Measurements from ENCODE around the gene ERN1.

The ERN1 gene

DNA sequence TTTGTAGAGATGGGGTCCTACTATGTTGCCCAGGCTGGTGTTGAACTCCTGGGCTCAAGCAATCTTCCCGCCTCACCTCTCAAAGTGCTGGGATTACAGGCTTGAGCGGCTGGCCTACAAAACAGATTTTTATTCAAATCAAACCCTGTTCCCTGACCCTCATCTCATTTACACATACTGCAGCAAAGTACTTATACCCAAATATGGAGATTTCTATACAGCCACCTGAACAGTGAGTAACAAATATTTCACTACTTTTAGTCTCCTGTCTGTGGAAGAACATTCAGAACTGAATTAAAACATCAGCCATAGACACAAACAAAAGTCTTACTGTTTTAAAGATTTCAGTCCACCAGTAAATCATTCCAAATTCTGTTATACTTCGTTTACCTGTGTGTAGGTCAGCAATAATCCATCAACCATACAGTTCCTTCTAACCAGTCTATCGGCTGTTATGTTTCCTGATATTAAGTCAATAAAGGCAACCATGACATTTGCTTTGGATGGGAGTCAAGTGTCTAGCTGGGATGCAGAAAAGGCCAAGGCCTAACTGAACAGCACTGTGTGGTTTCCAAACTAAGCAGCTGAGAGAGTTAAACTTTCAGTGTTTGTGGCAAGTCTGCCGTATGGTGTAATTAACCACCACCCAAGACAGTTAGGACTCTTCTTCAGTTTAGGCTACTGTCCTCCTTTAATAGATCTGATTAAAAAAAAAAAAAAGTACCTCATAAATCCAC, 22.3 kb downstream of the ERN1 start:
- no peak for DNase-seq

DNA sequence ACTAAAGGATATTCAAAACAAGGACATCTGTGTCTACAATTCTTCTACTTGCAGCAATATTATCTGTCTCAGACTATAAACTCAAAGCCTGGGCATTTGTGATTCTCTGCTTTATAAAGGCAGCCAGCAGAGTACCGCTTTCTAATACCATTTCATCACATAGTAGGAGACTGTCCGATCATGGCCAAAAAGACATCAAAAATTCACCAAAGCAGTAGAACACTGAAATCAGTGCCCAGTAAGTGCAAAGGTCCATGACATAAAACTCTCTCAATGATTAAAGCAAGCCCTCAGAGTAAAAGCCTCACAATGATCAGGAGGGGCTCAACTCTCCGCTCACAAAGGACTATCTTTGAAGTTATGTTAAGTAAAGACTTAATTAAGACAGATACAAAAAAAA, 23.0 kb downstream of the ERN1 start:
- no peak for DNase-seq

DNA sequence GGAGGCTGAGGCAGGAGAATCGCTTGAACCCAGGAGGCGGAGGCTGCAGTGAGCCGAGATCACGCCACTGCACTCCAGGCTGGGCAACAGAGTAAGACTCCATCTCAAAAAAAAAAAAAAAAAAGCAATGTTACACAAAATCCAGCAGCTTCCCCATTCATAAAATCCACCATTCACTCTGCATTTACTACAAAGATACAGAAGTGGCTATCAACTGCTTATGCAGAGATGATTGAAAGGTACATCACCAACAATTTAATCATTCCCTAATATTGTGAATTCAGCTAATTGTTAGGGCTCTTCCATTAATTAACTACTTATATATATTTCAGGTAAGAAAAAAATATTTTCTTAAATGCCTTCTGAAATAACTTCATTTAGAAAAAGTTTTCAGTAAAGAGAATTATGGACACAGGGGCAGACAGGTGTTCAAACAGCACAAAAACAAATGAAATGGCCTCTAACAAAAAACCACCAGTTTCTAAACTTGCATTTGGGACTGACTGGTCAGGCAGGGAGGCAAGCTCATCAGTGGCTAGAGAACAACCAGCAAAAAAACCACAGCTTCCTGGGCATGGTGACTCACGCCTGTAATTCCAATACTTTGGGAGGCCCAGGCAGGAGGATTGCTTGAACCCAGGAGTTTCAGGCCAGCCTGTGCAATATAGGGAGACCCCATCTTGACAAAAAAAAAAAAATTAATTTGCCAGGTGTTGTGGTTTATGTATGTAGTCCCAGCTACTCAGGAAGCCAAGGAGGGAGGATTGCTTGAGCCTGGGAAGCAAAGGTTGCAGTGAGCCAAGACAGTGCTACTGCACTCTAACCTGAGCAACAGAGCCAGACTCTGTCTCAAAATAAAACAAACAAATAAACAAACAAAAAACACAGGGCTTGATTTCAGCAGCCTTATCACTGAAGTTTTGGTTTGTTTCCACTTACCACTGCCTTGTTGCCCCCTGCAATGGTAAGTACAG, 26.3 kb downstream of the ERN1 start:
- DNase-seq, result no peak

DNA sequence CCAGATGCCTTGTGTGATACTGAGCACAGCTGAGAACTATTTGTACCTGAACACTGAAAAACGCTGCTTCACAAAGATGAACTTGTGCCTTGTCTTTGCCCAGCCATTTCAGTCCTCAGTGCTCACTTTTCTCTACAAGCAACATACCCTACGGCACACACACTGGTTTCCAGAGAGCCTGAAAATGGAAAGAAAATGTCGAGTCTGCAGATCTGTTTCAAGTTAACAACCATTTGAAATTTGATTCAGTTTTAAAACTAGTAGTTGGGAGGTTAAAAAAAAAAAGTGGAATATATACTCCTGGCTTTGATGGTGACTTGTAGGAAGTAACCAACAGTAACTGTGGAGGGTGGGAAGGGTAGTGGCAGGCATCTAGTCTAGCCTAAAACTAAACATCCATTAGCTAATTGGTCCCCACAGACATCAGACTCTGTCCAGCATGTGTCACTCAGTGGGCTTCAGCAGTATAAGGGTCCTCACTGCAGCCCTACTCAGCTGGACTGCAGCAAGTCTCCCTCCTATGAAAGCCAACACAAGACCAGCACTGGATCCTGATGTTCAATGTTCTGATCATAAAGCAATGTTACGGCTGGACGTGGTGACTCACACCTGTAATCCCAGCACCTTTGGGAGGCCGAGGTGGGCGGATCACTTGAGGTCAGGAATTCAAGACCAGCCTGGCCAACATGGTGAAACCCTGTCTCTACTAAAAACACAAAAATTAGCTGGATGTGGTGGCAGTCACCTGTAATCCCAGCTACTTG, 27.1 kb downstream of the ERN1 start:
- no peak for DNase-seq

DNA sequence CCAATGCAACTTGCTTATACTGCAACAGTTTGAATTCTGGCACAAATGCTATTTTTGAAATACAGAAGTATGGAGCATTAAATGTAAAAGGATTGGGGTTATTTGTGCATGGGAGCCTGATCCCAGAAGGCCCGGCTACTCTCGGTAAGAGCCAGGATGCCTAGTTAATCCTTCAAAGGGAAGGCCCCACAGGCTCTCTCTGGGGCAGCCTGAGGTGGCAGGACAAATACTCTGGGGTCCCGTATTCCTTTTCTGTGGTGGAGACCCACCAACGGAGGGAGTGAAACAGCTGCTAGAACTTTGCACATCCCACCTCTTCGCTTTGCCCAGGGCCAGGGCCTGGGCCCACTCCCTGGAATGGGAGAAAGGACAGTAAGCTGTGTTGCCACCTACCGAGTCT, 30.4 kb downstream of the ERN1 start:
- DNase-seq, result no peak

DNA sequence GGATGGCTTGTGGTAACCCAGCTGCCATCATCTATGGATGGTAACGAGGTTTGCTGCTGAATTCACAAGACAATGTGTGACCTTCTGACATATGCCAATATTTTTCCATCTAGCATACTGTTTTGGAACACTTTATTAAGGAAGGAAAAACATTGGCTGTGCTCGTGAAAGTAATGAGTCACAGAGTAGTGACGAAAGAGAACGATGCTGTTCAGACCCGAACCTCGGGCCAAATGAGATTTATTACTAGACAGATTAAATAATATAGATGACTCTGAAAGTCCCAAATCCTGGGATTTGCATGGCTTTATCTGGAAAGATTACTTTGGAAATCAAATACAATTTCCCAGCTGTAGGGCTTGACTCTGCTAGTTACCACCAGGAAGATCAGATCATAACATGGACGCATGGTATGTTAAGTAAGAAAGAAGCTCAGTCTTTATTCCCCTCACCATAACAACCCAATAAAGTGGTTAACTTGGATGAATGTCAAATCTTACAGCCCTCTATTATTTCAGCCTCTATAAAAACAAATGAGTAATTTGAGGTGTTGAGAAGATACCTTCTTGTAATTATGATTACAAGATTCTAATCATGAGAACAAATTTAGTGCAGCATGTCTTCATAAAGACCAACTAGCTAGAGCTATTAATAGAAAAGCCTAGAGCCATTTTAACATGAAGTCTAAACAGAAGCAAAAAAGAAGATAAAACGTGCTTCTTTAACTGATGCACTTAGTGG, 32.6 kb downstream of the ERN1 start:
- no peak for DNase-seq

DNA sequence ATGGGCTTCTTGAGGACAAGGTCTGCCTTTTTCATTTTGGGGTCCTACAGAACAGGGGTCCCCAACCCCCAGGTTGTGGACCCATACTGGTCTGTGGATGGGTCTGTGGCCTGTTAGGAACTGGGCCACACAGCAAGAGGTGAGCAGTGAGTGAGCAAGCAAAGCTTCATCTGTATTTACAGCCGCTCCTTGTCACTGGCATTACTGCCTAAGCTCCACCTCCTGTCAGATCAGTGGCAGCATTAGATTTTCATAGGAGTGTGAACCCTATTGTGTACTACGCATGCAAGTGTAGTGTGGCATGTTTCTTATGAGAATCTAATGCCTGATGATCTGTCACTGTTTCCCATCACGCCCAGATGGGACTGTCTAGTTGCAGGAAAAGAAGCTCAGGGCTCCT, 33.9 kb downstream of the ERN1 start:
- DNase-seq, result no peak

DNA sequence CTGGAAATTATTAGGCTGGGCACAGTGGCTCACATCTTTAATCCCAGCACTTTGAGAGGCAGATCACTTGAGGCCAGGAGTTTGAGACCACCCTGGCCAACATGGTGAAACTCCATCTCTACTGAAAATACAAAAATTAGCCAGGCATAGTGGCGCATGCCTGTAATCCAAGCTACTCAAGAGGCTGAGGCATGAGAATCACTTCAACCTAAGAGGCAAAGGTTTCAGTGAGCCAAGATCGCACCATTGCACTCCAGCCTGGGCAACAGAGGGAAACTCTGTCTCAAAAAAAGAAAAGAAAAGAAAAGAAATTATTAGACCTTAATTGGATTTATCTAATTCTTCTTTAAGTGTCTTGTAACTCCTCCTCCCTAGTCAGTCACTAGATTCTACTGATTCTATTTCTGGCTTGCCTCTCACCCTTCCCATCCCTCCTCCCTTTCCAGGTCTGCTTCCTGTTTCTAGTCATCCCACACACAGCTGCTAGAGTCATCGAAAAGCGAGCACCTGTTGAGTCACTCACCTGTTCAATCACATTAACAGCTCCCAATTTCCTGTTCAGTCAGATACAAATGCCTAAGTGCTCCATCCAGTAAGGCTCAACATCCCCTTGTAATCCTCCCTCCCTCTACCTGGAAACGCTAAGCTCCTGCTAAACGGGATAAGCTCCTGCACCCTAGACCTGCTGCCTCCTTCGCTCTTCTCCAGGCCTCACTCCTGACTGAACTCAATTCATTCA, 34.6 kb downstream of the ERN1 start:
- peak; percentile 19 for DNase-seq

DNA sequence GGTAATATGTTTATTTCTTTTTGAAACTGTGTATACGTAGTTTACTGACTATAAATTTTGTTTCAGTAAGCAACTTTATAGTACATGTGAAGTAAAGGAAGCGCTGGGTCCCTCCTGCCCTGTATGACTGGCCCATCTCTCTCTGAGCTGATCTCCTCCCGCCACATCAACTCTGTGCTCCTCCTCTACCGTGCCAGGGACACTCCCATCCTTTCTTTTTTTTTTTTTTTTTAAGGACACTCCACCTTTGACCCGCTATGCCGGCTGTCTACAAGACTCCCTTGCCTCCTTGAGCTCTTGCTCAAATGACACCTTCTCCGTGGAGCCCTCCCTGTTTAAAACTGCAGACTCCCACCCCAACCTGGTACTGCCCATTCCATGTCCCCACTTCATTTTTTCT, 35.5 kb downstream of the ERN1 start:
- no peak for DNase-seq

DNA sequence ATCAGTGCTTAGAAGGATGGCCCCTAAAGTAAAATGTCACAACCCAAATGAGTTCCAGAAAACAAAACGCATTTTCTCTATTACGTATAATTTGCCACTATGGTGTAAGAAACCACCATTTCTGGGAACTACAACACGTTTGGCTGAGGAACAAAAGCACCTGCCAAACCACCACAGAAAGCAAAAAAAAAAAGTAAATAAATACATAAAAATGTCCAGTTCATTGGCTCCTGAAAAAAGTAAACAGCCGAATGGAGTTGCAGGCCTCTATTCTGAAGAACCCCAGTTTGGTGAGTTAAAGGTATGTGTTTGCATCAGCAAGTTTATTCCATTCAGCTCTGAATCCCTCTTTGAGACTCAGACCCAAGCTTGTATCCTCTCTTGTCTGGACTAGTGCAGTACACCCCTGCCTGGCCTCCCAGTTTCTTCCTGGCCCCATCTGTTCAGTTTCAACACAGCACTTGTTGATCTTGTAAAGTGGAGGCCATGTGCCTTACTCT, 36.9 kb downstream of the ERN1 start:
- no peak for DNase-seq

DNA sequence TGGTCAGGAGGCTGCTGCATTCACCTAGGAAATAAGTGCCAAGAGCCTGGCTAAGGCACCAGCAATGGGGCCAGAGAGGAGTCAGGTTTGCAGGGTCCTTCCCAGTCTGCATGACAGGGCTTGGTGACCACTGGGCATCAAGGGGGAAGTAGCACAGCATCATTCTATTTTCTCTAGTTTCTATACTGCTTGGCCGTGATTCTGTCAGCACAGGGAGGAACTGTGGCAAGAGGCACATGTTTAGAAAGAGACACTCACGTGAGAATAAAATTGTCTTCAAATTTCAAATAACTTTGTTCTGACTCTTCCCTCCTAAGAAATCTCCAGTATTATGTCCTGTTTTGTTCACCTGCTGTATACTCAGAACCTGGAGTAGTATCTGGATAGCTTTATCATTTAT, 37.8 kb downstream of the ERN1 start:
- no peak for DNase-seq

DNA sequence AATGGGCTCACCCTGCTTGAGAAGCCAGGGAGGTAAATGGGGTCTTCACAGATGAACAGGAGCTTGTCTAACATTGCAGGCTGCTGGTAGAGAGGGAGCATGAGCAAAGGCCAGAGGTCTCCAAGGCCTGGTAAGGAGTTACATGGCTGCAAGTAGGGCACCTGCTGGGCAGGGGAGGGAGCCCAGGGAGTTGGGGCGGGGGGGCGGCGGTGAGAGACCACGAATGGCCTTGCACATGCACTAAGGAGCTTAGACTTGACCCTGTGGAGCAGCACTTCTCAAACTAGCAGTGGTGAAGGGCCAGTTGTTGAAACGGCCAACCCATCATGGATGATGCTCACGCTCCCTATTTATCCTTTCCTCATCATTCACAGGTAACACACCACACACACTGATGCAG, 38.4 kb downstream of the ERN1 start:
- DNase-seq, result no peak

DNA sequence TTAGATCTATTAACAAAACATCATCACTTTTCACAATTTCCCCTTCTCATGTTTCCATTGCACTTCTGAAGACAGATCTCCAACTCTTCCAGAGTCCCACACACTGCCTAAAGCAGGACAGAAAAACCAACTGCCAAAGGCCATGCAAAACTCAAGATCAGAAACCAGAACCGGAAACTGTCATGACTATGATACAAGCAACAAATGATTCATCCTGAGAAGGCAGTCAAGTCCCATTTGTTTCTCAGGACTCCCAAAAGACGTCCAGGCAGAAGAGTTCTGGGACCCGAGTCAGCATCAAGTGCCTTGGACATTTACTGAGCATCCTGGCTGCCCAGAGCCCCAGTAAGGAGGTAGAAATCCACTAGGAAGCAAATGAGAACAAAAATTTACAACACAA, 38.8 kb downstream of the ERN1 start:
- DNase-seq, result no peak

DNA sequence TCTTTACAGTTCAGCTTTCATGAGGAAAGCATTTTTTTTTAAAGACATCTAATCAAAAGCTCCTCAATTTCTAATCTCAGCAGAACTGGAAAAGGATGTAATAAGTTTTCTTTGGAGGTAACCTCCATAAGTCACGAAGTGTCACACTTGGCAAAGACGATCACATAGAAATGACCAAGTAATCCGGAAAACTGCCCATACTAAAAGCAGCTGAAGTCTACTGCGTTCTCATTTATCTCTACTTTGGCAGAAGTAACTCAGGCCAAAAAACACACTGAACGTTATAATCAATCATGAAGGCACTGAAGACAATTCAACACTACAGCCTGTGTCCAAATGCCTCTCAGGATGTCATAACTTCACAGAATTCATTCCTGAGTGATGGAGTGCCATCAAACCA, 39.8 kb downstream of the ERN1 start:
- no peak for DNase-seq

DNA sequence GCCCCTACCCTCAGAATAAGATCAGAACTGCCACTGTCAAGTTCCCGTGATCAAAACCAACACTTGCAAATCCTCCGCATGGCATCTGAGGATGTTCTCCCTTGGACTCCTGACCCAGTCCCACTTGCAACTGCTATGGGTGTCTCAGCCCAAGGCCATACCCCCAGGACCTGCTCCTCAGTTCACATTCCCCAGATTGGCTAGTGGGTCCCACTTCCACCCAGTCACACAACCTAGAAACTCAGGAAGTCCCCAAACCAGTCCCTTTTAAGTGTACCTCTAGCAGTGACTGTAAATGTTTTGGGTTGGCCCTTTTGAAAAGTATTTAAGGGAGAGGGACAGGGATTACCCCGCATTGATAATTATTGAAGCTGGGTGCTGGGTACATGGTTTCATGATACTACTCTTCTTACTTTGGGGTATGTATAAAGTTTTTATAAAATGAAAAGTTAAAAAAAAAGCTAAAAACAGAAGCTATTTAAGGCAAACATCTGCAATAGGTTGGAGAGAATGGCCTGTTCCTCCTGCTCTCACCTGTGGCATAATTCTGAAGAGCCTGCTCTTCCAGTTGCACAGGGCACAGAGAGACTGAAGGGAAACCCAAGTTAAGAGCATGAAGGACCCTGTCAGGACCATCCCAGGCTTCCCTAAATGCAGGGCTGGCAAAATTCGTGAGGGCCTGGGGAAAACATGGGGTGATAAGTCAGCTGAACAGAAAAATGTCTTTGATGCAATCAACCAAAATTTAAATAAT, 42.5 kb downstream of the ERN1 start:
- DNase-seq, result no peak

DNA sequence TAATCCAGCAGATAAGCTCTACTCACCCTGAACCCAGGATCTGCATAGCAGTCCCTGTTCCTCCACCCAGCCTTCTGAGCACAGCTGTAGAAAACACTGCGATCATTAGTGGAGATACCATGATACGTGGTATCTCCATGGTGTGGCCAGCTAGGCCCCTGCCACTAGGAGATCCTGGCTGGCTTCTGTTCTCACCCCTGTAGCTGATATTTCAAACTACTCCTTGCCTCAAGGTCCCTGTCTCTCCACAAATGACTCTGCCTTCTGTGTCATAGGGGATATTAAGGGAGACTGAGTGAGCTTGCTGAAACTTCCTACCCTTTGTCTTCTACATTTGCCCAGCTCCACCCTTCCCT, 44.3 kb downstream of the ERN1 start:
- DNase-seq, result no peak

DNA sequence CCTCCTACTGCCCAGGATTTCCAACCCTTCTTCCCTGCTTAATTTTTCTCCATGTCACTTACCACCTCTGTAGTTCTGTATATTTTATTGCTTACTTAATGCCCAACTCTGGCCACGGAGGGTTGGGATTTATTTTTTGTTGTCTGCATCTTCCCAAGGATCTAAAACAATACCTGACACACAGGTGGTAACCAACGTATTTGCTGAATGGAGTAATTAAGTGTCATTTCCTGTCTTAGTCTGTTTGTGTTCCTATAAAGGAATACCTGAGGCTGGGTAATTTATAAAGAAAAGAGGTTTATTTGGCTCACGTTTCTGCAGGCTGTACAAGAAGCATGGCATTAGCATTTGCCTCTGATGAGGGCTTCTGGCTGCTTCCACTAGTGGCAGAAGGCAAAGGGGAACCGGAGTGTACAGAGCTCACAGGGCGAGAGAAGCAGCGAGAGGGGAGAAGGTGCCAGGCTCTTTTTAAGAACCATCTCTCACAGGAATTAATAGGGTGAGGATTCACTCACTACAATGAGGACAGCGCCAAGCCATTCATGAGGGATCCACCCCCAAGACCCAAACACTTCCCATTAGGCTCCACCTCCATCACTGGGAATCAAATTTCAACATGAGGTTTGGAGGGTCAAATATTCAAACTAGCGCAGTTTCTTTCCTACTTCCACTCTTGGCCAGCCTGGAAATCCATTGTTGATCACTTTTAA, 44.8 kb downstream of the ERN1 start:
- no peak for DNase-seq

DNA sequence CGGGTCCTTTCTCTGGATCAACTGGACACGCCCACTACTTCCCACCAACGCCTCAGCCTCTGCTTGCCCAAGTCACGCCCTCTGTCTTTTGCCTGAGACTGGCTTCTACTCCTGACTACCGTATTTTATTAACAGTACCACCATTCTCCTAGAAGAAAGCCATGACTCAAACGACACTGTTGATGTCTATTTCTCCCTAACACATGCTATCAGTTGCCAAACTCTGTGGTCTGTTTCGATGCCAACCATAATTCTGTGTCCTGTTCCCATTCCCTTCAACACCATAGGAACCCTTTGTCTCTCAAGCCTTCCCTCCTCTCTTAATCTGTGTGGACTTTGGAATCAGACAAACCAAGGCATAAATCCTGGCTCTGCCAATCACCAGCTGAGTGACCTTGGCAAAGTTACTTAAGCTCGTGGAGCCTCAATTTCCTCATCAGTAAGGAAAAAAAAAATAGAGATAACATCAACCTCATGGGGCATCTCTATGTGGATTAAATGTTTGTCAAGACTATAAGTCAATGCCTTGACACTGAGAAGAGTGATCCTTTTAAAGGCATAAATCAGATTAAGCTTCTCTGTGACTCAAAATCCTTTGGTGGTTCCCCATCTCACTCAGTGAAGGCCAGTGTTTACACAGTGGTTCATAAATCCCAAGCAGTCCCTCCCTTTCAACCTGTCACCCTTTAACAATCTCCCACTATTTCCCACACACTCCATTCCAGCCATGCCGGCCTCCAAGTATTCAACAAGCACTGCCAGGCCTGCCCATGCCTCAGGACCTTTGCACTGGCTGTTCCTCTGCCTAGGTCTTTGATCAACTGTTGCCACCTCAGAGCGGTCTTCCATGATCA, 45.6 kb downstream of the ERN1 start:
- no peak for DNase-seq

DNA sequence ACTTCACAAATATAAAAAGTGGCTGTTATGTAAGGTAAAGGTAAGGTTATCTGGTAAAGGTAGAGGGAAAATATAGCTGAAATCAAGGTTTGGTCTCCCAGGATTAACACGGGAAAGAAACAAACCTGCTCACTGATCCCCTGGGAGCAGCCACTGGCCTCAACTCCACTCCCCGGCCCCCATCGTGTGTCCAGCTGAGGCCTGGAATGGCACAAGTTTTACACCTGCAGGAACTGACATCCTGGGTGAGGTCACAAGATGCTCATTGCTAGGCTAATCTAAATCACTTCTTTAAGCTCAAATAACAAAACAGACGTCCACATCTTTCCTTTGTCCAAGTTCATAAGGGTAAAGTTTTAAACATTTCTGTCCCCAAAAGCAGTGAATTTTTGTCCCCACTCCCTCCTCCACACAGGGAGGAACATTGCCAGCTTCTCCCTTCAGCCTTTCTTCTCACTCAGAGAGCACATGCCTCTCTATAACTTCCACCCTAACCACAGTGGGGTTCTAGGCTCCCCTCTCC, 46.3 kb downstream of the ERN1 start:
- DNase-seq, result no peak

Data from activated CD4-positive, alpha-beta T cell treated with anti-CD3 and anti-CD28 coated beads for 48 hours (primary cell).